Ascending aorta (tissue), 2 donors: ENCODE data around the gene RPLP2. TPM values are rescaled to one million over a fixed set of nuclear protein-coding genes. Genes with fewer than 3 reads are reported as not detected.

Experiments used
- DNase-seq, 2 donors: peaks; one replicate each; pipeline ENCODE4 v3.0.0-alpha.2; 2019; ENCODE audit warnings: low spot score in 2 of 2
- H3K27ac ChIP-seq, 2 donors: fragments of 200-600 bp; sonication (generic); one replicate each; pipeline ENCODE4 v1.5.1; 2016 to 2017; ENCODE audit warnings: mild to moderate bottlenecking in 1 of 2
- H3K27me3 ChIP-seq: fragments of 200-600 bp; sonication (generic); one replicate; pipeline ENCODE4 v1.5.1; 2017
- H3K36me3 ChIP-seq, 2 donors: fragments of 200-600 bp; sonication (generic); one replicate each; pipeline ENCODE4 v1.5.1; 2016
- H3K4me1 ChIP-seq, 2 donors: fragments of 200-600 bp; sonication (generic); one replicate each; pipeline ENCODE4 v1.5.1; 2016 to 2017; ENCODE audit warnings: mild to moderate bottlenecking in 1 of 2
- H3K4me3 ChIP-seq, 2 donors: fragments of 200-600 bp; sonication (generic); one replicate each; pipeline ENCODE4 v1.5.1; 2016 to 2017; ENCODE audit warnings: mild to moderate bottlenecking in 1 of 2
- H3K9me3 ChIP-seq, 2 donors: fragments of 200-600 bp; sonication (generic); one replicate each; pipeline ENCODE4 v1.5.1; 2016
- intact Hi-C: fragments of 100-400 bp; cut with DNase I; formaldehyde crosslinking; loops from one replicate; pipeline ENCODE4 v1.15.1; 2023
- total RNA-seq: library from RNA; depleted of rRNA; stranded (reverse); fragments of >200 nt; gene quantifications from one replicate; pipeline ENCODE4 v1.1.0, GENCODE V29; 2016
- TF ChIP-seq, protein P1 (sequence below), 3 experiments: fragments of 200-600 bp in 2 of 3; fragments of 450-650 bp in 1 of 3; sonication (generic) in 2 of 3; IDR thresholded peaks; one replicate each; pipeline ENCODE4 v1.5.1; 2016 to 2019; ENCODE audit warnings: antibody characterized with exemption in 3 of 3, mild to moderate bottlenecking in 1 of 3, moderate library complexity in 1 of 3

The RPLP2 gene
- total RNA-seq, 1 donor from 2014 or later, result 897 TPM

DNA sequence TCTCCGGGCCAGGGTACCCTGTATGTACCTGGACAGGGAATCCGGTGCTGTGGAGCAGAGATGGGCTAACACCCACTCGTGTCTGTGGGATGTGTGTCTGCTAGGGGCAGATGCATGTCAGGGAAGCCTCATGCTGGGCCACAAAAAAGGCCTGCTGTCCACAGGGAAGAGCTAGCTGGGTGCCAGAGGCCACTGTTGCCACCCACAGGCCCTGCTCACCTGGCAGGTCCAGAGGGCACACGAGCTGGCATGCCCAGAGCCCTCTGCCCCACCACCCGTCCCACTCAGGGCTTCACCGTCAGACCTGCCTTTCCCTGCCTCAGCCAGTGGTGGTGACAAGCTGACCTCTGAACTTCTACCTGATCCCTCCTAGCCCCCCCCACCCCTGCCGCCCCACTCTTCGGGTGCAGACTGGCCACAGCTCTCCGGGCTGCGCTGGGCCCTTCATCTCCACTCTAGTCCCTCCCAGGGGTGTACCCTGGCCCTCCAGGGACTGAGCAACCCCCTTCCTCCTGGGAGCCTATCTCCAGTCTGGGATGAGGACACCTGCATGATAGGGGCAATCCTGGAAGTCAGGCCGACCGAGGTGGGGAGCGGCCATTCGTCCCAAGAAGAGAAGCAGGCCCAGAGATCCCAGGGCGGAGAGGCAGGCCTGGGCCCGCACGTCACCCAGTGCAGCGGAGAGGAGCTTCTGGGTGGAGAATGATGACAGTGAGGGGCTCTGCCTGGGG, 13.0 kb upstream of the RPLP2 start:
- Histone ChIP-seq H3K27me3 (no peaks in the 10 kb centered on the region), H3K27ac (peak overlapping the region; percentile 78 to 79), H3K36me3 (peaks cover 13 to 19% of the 10 kb centered on the region in 2 donors), H3K9me3 (no peaks in the 10 kb centered on the region), H3K4me1 (peaks cover 12 to 20% of the 10 kb centered on the region in 2 donors), H3K4me3 (peak overlapping the region; percentile 78 to 85)
- DNase-seq, result no peak
- intact Hi-C loops, result loop anchor here (2.0 to 5.0 kb wide), 2 partner anchors 20 to 49 kb away; partner anchors contain the start of genes GATD1 and TALDO1
- TF ChIP-seq, protein P1, sequence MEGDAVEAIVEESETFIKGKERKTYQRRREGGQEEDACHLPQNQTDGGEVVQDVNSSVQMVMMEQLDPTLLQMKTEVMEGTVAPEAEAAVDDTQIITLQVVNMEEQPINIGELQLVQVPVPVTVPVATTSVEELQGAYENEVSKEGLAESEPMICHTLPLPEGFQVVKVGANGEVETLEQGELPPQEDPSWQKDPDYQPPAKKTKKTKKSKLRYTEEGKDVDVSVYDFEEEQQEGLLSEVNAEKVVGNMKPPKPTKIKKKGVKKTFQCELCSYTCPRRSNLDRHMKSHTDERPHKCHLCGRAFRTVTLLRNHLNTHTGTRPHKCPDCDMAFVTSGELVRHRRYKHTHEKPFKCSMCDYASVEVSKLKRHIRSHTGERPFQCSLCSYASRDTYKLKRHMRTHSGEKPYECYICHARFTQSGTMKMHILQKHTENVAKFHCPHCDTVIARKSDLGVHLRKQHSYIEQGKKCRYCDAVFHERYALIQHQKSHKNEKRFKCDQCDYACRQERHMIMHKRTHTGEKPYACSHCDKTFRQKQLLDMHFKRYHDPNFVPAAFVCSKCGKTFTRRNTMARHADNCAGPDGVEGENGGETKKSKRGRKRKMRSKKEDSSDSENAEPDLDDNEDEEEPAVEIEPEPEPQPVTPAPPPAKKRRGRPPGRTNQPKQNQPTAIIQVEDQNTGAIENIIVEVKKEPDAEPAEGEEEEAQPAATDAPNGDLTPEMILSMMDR (IDR thresholded peaks at IDR 0.05), result no peak

DNA sequence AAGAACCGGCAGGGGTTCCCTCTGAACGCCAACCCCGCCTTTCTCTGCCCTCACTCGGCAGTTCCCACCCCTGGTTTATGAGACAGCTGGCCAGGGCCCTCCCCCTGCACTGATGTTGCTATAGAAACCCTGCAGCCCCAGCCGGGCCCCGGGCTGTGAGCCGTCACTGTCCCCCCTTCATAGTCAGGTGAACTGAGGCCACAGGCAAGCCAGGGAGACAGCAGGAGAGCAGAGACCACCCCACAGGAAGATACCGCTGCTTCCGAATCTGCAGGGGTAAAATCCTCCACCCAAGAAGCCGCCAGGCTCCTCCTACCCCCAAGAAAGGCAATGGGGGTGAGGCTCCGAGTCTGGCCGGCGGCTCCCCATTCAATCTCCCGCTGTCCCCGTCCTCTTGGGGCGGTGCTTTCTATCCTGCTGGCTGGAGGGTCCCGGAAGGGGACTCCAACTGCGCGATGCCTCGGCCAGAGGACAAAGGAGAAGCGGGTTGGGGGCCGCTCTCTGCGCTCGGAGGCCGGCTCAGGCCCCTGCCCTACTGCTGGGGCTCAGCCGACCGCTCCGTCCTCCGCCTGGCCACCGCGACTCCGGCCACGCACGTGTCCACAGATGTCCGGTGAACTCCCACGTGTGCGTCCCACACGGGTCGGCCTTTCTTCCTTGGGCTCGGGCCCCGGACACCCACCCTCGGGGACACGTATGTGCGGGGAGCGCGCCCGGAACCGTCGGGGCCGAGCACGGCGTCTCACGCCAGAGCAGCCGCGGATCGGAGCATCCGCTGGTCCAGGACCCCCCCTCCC, 12.3 kb upstream of the RPLP2 start:
- intact Hi-C loops, result loop anchor here (2.0 to 5.0 kb wide), 2 partner anchors 21 to 50 kb away; partner anchors contain the start of genes GATD1 and TALDO1
- peak in 1 of 2 donors; percentile 86 for DNase-seq
- TF ChIP-seq, protein P1 (IDR thresholded peaks at IDR 0.05), result no peak
- Histone ChIP-seq H3K9me3 (no peaks in the 10 kb centered on the region), H3K4me1 (peaks cover 12 to 20% of the 10 kb centered on the region in 2 donors), H3K27me3 (no peaks in the 10 kb centered on the region), H3K27ac (peak overlapping the region; percentile 78 to 79), H3K4me3 (peak overlapping the region; percentile 78 to 85), H3K36me3 (peaks cover 13 to 24% of the 10 kb centered on the region in 2 donors)

DNA sequence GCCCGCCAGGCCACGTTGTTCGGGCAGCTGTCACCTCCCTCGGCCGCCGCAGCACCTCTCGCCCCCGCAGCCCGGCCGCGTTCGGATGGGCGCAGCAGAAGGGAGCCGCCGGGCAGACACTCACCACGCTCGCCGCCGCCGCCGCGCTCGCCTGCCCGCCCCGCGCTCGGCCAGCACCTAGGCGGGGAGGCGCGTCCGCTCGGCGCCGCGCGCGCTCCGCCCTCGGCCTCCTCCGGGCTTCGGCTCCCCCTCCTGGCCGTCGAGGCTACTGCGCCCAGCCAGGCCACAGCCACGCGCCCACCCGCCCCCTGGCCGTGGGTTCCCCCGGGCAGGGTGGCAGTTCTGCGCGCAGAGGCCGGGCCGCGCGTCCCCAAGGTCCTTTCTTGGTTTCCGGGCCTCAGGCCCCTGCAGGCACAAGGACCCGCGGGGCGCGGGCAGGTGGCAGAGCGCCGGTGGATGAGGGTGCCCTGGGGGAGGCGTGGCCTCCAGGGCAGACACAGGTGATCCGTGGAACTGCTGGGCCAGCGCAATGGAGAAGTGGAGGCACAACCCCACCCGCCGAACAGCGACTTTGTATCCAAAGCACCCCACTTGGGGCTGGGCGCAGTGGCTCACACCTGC, 11.6 kb upstream of the RPLP2 start, which contains the start of gene SLC25A22:
Gene SLC25A22, minus strand, starts transcription at position 189 of the 621 bp plus-strand sequence. CDS start 3,275 bp downstream, outside the sequence.
- DNase-seq, result peak in 1 of 2 donors; percentile 83

DNA sequence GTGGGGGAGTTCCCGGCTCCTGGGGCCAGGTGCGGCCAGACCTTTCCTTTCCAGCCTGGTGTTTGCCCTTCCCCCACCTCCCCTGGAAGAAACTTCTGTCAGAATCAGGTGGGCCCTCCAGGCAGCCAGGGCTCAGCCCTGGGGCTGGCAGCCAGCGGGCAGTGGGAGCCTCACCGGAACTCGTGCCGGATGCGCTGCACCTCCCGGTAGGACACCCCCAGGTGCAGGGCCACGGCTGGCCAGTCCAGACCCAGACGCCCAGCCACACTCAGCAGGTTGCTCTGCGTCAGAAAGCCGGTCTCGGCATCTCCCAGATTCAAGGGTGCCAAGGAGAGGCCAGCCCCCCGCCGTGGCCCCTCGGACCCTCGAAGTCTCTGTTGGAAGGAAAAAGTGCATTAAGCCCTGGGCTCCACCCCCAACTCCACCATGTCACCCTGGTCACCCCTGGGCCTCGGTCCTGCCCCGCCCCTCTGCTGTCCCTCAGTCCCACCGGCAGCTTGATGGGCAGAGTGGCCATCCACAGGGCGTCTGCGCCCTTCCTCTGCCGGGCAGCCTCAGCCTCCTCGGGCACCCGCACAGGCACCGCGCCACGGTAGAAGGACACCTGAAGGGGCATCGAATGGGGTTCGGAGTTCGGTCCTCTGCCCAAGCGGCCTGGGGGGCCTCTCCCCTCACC, 10.0 kb upstream of the RPLP2 start:
- peaks cover 13 to 23% of the 10 kb centered on the region in 2 donors for H3K36me3 ChIP-seq
- no peaks in the 10 kb centered on the region for H3K9me3 ChIP-seq
- H3K4me3 ChIP-seq, result no peak overlapping the region
- H3K27ac ChIP-seq, result no peak overlapping the region
- TF ChIP-seq, protein P1 (IDR thresholded peaks at IDR 0.05), result no peak
- H3K4me1 ChIP-seq, result peaks cover 23 to 28% of the 10 kb centered on the region in 2 donors
- no peak for DNase-seq
- intact Hi-C loops, result loop anchor here (5.0 kb wide), 1 partner anchor 52 kb away; the partner anchor contains the start of gene TALDO1
- H3K27me3 ChIP-seq, result no peaks in the 10 kb centered on the region

More for the DNA sequence above, 11.6 kb upstream of the RPLP2 start, which contains the start of gene SLC25A22:
- Histone ChIP-seq H3K36me3 (peaks cover 13 to 23% of the 10 kb centered on the region in 2 donors), H3K27ac (peak within 1 kb of the TSS; percentile 78 to 79), H3K4me1 (peaks cover 12 to 20% of the 10 kb centered on the region in 2 donors), H3K4me3 (peak within 1 kb of the TSS; percentile 78 to 85), H3K9me3 (no peaks in the 10 kb centered on the region), H3K27me3 (no peaks in the 10 kb centered on the region)
- intact Hi-C loops, result loop anchor here (5.0 kb wide), 1 partner anchor 51 kb away; the partner anchor contains the start of gene TALDO1
- TF ChIP-seq, protein P1 (IDR thresholded peaks at IDR 0.05), result peak; percentile 78 to 93 (median 86)
